NAMALWA (cell line): ENCODE measurements around the gene PPP2R2D.

Source experiments
- DNase-seq: peaks from one replicate; pipeline ENCODE4 v3.0.0-alpha.2; 2015; ENCODE audit warnings: low spot score

PPP2R2D gene

GRCh38 chr10:131900350-131901152, at the start of gene PPP2R2D:
TSS of gene PPP2R2D (plus strand) at chr10:131901008. CDS start at chr10:131901149, 141 bp downstream.
- DNase-seq: peak; percentile 94

GRCh38 chr10:131851346-131851745, 49.5 kb upstream of the PPP2R2D start:
- peak; percentile 7 for DNase-seq

DNA sequence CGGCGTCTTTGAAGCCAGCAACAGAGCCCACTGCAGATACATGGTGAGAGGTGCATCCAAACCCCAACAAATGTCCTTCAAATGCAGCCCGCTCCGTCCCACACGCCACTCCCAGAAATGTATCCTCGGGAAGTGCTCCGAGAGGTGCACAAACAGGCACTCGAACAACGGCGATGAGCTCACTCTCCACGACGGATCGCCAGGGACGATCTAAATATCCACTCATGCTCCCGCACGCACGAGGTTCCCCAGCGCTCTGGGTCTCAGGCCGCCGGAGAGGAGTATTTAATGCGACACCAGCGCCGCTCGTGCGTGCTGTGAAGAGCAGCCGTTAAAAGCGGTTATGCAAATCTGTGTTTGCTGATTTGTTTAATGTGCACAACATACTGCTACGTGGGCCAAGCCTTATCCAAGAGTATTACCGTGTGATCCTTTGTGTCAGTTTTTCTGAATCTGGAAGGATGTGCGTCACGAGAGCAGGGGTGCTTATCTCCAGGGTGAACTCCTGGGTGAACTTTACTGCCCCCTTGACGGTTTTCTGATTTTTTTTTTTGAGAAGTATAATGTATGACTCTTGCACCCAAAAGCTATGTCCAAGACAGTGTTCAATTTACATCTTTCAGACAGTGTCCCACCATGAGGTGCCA, 48.5 kb upstream of the PPP2R2D start:
- peak; percentile 18 for DNase-seq

DNA sequence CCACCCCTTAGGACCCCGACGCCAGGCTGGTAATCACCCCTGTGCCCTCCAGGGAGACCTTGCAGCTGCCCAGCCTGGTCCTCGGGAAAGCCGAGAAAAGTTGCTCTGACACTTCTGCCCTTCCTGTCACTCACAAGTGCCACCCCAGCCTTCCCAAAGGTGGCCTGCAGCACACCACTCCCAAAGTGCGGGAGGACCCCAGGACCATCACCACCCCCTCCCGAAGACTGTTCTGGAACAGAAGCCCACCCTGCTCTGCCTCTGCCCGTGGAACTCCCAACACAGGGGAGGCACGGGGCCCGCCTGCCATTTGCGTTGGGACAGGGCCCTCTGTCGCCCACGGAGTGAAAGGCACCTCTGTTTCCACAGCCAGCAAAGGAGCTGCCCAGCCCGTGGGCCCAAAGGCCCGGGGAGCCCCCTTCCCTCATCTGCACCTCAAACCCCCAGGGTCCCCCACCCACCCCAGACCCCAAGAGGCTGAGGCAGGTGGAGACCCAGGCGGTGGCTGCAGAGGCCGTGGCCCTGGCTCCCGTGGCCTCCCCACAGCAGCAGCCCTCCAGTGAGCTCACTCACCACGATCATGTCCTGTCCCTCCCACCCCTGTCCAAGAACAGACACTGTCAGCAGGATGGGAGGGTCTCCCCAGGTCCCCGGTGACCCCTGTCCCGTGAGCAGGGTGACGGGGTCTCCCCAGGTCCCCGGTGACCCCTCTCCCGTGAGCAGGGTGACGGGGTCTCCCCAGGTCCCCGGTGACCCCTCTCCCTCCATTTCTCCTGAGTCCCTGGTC, 47.8 kb upstream of the PPP2R2D start:
- DNase-seq: no peak

- DNase-seq: no peak
These were observed 47.2 kb upstream of the PPP2R2D start for GRCh38 chr10:131853610-131853964.

- no peak for DNase-seq
These were observed 46.1 kb upstream of the PPP2R2D start for GRCh38 chr10:131854579-131855335.

GRCh38 chr10:131855461-131856401, 45.1 kb upstream of the PPP2R2D start:
- no peak for DNase-seq

GRCh38 chr10:131856441-131857094, 44.2 kb upstream of the PPP2R2D start:
- no peak for DNase-seq

GRCh38 chr10:131857156-131858117, 43.4 kb upstream of the PPP2R2D start:
- DNase-seq: no peak

DNA sequence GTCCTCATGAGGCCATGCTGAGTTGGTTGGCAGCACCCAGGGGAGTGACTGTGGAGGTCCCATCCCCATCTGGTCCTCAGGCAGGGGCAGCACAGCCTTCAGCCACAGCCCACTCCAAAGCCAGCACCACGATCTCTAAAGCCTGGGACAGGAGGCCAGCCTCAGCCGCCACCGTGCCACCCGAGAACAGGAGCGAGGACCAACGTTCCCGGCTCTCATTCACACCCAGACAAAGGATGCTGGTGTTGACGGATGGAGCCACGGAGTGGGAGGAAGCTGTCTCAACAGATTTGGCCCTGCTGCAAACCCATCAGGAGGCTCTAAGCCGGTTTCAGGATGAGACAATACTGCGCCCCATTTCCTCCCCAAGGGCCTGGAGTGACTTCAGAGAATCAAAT, 42.7 kb upstream of the PPP2R2D start:
- DNase-seq: no peak

DNA sequence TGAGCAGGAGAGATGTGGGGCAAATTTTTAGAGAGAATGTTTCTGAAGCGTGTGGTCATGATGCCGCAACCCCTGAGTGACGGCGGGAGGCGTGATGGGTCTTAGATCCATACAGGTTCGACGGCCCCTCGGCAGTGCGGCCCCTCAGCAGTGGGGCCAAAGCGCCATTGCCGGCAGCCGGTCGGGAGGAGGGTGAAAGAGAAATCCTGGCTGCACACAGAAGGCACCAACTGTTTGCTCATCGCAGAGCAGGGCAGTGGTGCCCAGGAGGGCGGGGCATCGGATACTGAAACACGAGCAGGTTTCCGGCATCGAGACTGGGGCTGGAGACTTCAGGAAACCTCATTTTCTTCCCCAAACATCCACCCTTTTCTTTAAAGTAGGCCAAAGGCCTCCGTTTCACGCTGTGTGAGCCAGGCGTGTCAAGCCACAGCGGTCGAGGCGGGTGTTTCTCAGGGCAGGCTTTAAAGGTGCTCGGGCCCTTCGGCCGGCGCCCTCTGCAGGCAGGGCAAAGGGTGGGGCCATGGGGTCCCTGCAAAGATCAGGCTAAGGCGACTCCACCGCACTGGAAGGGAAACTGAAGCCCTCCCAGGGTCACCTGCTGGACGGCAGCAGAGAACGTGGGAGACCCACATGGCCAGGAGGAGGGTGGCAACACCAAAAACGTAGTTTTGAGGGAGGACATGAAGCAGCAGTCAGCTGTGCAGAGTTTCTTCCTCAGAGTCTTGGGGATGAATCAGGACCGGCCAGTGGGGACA, 42.0 kb upstream of the PPP2R2D start:
- DNase-seq: no peak

- no peak for DNase-seq
These were observed 41.3 kb upstream of the PPP2R2D start for GRCh38 chr10:131859341-131860020.

DNA sequence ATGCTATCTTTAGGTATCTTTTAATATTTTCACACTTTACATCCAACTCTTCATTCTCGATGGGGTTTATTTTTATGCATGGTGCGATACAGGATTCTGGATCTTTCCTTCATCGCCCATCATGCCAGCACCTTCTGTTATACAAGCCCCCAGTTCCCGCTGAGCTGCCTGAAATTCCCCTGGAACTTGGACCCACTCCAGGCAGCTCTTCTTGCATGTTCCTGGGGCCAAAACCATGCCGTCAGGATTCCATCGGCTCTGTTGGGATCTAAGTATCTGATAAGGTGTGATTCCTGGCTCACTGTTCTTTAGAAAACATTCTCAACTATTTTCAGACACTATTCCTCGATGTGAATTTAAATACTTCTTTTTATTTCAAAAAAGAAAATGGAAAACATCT, 40.5 kb upstream of the PPP2R2D start:
- DNase-seq: no peak

DNA sequence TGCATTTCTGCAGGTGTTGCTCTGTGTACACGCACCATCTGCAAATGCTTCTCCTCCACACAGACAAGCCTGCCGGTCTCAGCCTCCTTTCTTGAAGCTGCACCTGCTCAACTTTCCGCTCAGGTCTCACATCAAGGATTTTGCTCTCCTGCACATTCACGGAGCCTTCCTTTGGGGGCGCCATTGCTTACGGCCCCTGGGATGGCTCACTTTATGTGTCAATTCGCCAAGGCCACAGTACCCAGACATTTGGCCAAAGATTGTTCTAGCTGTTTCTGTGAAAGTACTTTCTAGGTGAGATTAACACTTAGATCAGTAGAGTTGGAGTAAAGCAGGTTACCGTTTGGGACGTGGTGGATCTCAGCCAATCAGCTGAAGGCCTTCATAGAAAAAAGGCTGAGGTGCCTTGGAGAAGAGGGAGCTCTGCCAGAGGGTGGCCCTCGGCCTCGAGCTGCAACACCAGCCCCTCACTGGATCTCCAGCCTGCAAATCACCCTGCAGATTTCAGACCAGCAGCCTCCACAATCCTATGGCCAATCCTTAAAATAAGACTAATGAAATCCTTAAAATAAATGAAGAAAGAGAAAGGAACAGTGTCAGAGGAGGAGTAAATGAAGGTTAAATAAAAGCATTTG, 39.9 kb upstream of the PPP2R2D start:
- DNase-seq: no peak

- DNase-seq: peak; percentile 26
These were observed 38.3 kb upstream of the PPP2R2D start for GRCh38 chr10:131862548-131862947.

GRCh38 chr10:131865223-131865917, 35.4 kb upstream of the PPP2R2D start:
- DNase-seq: no peak

DNA sequence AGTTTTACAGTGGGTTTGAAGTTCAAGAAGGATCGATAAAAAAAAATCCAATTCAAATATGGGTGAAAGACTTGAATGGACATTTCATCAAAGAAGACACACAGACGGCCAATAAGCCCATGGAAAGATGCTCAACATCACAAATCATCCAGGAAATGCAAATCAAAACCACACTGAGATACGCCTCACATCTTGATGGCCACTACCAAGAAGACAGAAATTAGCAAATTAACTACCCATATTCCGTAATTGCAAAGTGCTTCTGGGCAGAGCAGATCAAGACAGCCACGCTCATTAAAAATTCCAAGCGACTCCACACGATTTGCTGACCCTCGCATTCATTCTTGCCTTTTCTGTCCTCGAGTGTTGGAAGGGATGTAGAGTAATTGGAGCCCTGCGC, 34.1 kb upstream of the PPP2R2D start:
- DNase-seq: no peak
